ENCODE results near the gene BFSP1.

Gene BFSP1

GRCh38 chr20:17457588-17458190 is 73.5 kb downstream of the BFSP1 start:
- no peak for DNase-seq

- DNase-seq = no peak
Measured at GRCh38 chr20:17457079-17457478, 74.1 kb downstream of the BFSP1 start.

GRCh38 chr20:17456279-17456678 is 74.9 kb downstream of the BFSP1 start:
- no peak for DNase-seq

GRCh38 chr20:17453592-17453991 is 77.6 kb downstream of the BFSP1 start:
- no peak for DNase-seq

- DNase-seq = no peak
Measured at GRCh38 chr20:17452441-17452840, 78.7 kb downstream of the BFSP1 start.

- DNase-seq = no peak
Measured at GRCh38 chr20:17449031-17449430, 82.1 kb downstream of the BFSP1 start.

GRCh38 chr20:17448071-17448470 is 83.1 kb downstream of the BFSP1 start:
- DNase-seq = no peak

- DNase-seq = no peak
Measured at GRCh38 chr20:17446171-17446570, 85.0 kb downstream of the BFSP1 start.

GRCh38 chr20:17445543-17445942 is 85.6 kb downstream of the BFSP1 start:
- DNase-seq = no peak

GRCh38 chr20:17444091-17444490 is 87.1 kb downstream of the BFSP1 start:
- DNase-seq = no peak
